Measurements from ENCODE around the gene MSMO1.
"Not testable (repeated sequence)": the region's sequence is repeated elsewhere in the genome, so short reads cannot be mapped to it uniquely, and the experiment has no call there.

Gene MSMO1

GRCh38 chr4:165330071-165330470 is 2.6 kb downstream of the MSMO1 start:
- no peak overlapping the region for H3K4me3 ChIP-seq (ENCODE audit: control insufficient read depth, low read depth, low read length)
- TF ChIP-seq, protein P1, sequence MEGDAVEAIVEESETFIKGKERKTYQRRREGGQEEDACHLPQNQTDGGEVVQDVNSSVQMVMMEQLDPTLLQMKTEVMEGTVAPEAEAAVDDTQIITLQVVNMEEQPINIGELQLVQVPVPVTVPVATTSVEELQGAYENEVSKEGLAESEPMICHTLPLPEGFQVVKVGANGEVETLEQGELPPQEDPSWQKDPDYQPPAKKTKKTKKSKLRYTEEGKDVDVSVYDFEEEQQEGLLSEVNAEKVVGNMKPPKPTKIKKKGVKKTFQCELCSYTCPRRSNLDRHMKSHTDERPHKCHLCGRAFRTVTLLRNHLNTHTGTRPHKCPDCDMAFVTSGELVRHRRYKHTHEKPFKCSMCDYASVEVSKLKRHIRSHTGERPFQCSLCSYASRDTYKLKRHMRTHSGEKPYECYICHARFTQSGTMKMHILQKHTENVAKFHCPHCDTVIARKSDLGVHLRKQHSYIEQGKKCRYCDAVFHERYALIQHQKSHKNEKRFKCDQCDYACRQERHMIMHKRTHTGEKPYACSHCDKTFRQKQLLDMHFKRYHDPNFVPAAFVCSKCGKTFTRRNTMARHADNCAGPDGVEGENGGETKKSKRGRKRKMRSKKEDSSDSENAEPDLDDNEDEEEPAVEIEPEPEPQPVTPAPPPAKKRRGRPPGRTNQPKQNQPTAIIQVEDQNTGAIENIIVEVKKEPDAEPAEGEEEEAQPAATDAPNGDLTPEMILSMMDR (IDR thresholded peaks at IDR 0.05; ENCODE audit: control insufficient read depth, insufficient read depth, low read depth, low read length, missing control alignments), result no peak
- DNase-seq (ENCODE audit: low read depth), result no peak

DNA sequence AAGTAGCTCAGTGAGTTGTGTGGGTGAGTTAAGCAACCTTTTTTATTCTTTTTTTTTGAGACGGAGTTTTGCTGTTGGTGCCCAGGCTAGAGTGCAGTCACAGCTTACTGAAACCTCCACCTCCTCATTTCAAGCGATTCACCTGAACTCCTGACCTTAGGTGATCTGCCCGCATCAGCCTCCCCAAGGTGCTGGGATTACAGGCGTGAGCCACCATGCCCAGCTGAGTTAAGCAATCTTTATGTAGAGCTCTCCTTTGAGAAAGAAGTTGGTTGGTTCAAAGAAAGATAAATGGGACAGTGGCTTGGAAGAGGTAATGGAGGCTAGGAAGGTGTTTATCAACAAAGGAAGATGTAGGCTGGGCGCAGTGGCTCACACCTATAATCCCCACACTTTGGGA is 3.2 kb downstream of the MSMO1 start:
- TF ChIP-seq, protein P1 (IDR thresholded peaks at IDR 0.05; ENCODE audit: control insufficient read depth, insufficient read depth, low read depth, low read length, missing control alignments), result no peak
- DNase-seq (ENCODE audit: low read depth), result no peak
- no peak overlapping the region for H3K4me3 ChIP-seq (ENCODE audit: control insufficient read depth, low read depth, low read length)

DNA sequence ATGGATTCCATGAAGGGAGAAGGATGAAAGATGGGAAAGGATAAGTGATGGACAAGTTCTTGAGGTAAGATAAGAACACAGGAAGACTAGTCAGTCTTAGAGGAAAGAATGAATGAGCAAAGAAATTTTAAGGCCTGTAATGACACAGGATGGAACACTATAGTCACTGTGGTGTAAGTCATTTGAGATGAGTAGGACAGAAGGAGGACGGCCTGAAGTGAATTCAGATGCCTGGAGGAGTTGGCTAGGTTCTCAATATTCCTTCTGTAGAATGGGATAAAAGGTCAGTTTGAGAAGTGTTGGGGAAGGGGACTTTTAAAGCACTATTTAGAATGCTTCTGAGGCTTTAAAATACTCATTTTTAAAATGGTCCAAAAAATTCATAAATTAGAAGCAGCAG is 3.9 kb downstream of the MSMO1 start:
- no peak overlapping the region for H3K4me3 ChIP-seq (ENCODE audit: control insufficient read depth, low read depth, low read length)

GRCh38 chr4:165331823-165332222 is 4.4 kb downstream of the MSMO1 start:
- DNase-seq (ENCODE audit: low read depth), result no peak
- TF ChIP-seq, protein P1 (IDR thresholded peaks at IDR 0.05; ENCODE audit: control insufficient read depth, insufficient read depth, low read depth, low read length, missing control alignments), result no peak
- H3K4me3 ChIP-seq (ENCODE audit: control insufficient read depth, low read depth, low read length), result no peak overlapping the region

More for the DNA sequence above, 3.9 kb downstream of the MSMO1 start:
- TF ChIP-seq, protein P1 (IDR thresholded peaks at IDR 0.05; ENCODE audit: control insufficient read depth, insufficient read depth, low read depth, low read length, missing control alignments), result no peak
- no peak for DNase-seq (ENCODE audit: low read depth)

DNA sequence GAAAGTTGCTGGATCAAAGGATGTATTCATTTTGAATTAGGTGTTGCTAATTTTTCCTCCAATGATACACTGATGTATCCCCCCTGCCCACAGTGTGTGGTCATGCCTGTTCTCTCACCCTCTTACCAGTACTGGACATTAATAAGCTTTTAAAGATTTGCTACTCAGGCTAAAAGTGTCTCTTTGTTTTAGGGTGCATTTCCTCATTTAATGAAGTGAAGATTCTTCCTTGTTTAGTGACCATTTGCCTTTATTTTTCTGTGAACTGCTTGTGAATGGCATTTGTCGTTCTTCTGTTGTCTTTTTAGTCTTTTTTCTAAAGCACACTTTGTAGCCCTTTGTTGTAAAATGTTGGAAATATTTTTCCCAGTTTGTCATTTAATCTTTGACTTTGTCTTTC is 5.0 kb downstream of the MSMO1 start:
- TF ChIP-seq, protein P1 (IDR thresholded peaks at IDR 0.05; ENCODE audit: control insufficient read depth, insufficient read depth, low read depth, low read length, missing control alignments), result no peak
- no peak overlapping the region for H3K4me3 ChIP-seq (ENCODE audit: control insufficient read depth, low read depth, low read length)

GRCh38 chr4:165335163-165335703 is 7.8 kb downstream of the MSMO1 start:
- H3K4me3 ChIP-seq (ENCODE audit: control insufficient read depth, low read depth, low read length), result no peak overlapping the region
- DNase-seq (ENCODE audit: low read depth), result no peak
- TF ChIP-seq, protein P1 (IDR thresholded peaks at IDR 0.05; ENCODE audit: control insufficient read depth, insufficient read depth, low read depth, low read length, missing control alignments), result no peak

More for the DNA sequence above, 5.0 kb downstream of the MSMO1 start:
- DNase-seq (ENCODE audit: low read depth), result no peak

DNA sequence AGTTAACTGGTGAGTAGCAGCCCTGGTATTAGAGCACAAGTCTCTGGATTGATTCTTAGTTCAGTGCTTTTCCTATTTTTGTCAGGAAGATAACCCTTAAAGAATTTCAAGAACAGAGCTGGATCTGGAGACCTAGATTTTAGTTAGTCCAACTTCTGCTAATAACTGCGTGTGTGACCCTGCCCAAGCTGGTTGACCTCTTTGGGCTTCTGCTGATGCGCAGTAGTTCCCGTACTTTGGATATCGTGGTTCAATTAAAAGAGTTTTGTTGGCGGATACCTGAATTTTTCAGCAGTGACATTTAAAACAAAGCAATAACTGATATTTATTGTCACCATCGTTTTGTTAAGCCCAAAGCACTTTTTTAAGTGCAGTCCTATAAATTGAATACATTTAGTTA is 9.3 kb downstream of the MSMO1 start:
- no peak overlapping the region for H3K4me3 ChIP-seq (ENCODE audit: control insufficient read depth, low read depth, low read length)
- TF ChIP-seq, protein P1 (IDR thresholded peaks at IDR 0.05; ENCODE audit: control insufficient read depth, insufficient read depth, low read depth, low read length, missing control alignments), result no peak

GRCh38 chr4:165342340-165342739 is 14.9 kb downstream of the MSMO1 start:
- DNase-seq (ENCODE audit: low read depth); H3K4me3 ChIP-seq (ENCODE audit: control insufficient read depth, low read depth, low read length): not testable (repeated sequence)

More for the DNA sequence above, 9.3 kb downstream of the MSMO1 start:
- no peak for DNase-seq (ENCODE audit: low read depth)
